Neural crest cell (in vitro differentiated cells): ENCODE measurements around the gene ELAVL1. TPM values are rescaled to one million over a fixed set of nuclear protein-coding genes. Genes with fewer than 3 reads are reported as not detected.

ENCODE experiments used
- DNase-seq: peaks from one replicate; pipeline ENCODE4 v3.0.0; 2021; ENCODE audit warnings: low read depth, mixed read lengths, low spot score
- H3K27ac Mint-ChIP-seq: one replicate; pipeline ENCODE4 v1.8.0; 2021; ENCODE audit warnings: mild to moderate bottlenecking, mixed read lengths; ENCODE audit not compliant: unreplicated experiment
- H3K27me3 Mint-ChIP-seq: 2 replicates; pipeline ENCODE4 v1.8.0; 2021; ENCODE audit warnings: low read depth, mild to moderate bottlenecking, mixed read lengths
- H3K36me3 Mint-ChIP-seq: 2 replicates; pipeline ENCODE4 v1.8.0; 2021; ENCODE audit warnings: low read depth, mild to moderate bottlenecking, mixed read lengths
- H3K4me1 Mint-ChIP-seq: 2 replicates; pipeline ENCODE4 v1.8.0; 2021; ENCODE audit warnings: mixed read lengths
- H3K4me3 Mint-ChIP-seq: one replicate; pipeline ENCODE4 v1.8.0; 2021; ENCODE audit warnings: mild to moderate bottlenecking, mixed read lengths
- H3K9me3 Mint-ChIP-seq: 2 replicates; pipeline ENCODE4 v1.8.0; 2021; ENCODE audit warnings: mixed read lengths
- CTCF ChIP-seq: fragments of 200-600 bp; sonication (generic); conservative IDR thresholded peaks from 2 replicates; pipeline ENCODE4 v1.5.0; 2021; ENCODE audit warnings: antibody characterized with exemption, mild to moderate bottlenecking
- total RNA-seq: library from RNA; stranded (reverse); gene quantifications from 2 replicates; pipeline ENCODE4 v1.2.1, GENCODE V29; 2021

The ELAVL1 gene
- total RNA-seq, 1 donor from 2014 or later: 209 TPM

- Mint-ChIP-seq H3K27me3 (no peaks in the 10 kb centered on the region), H3K36me3 (peaks cover 14% of the 10 kb centered on the region), H3K9me3 (no peaks in the 10 kb centered on the region), H3K27ac (no peak overlapping the region), H3K4me3 (no peak overlapping the region), H3K4me1 (no peaks in the 10 kb centered on the region)
- no peak for DNase-seq
- TF ChIP-seq CTCF: no peak
Measured at GRCh38 chr19:7988307-7988706, 17.1 kb downstream of the ELAVL1 start.

GRCh38 chr19:7987114-7987768 is 18.2 kb downstream of the ELAVL1 start:
- Mint-ChIP-seq H3K4me1 (no peaks in the 10 kb centered on the region), H3K27me3 (no peaks in the 10 kb centered on the region), H3K36me3 (peaks cover 14% of the 10 kb centered on the region), H3K9me3 (no peaks in the 10 kb centered on the region), H3K4me3 (no peak overlapping the region), H3K27ac (no peak overlapping the region)
- DNase-seq: no peak
- no peak for TF ChIP-seq CTCF

- Mint-ChIP-seq H3K36me3 (peaks cover 14% of the 10 kb centered on the region), H3K27me3 (no peaks in the 10 kb centered on the region), H3K9me3 (no peaks in the 10 kb centered on the region), H3K4me1 (no peaks in the 10 kb centered on the region), H3K27ac (no peak overlapping the region), H3K4me3 (no peak overlapping the region)
- DNase-seq: no peak
- no peak for TF ChIP-seq CTCF
Measured at GRCh38 chr19:7986321-7987113, 18.9 kb downstream of the ELAVL1 start.

- Mint-ChIP-seq H3K36me3 (peaks cover 14% of the 10 kb centered on the region), H3K4me1 (no peaks in the 10 kb centered on the region), H3K9me3 (no peaks in the 10 kb centered on the region), H3K27ac (no peak overlapping the region), H3K27me3 (no peaks in the 10 kb centered on the region), H3K4me3 (no peak overlapping the region)
- DNase-seq: no peak
- no peak for TF ChIP-seq CTCF
Measured at GRCh38 chr19:7985481-7985911, 19.9 kb downstream of the ELAVL1 start.

- Mint-ChIP-seq H3K27me3 (no peaks in the 10 kb centered on the region), H3K27ac (no peak overlapping the region), H3K36me3 (peaks cover 14% of the 10 kb centered on the region), H3K4me1 (no peaks in the 10 kb centered on the region), H3K9me3 (no peaks in the 10 kb centered on the region), H3K4me3 (no peak overlapping the region)
- no peak for TF ChIP-seq CTCF
- DNase-seq: no peak
Measured at GRCh38 chr19:7983995-7984837, 21.2 kb downstream of the ELAVL1 start.
